Measurements from ENCODE around the gene MEAK7.

Gene MEAK7

GRCh38 chr16:84466692-84467091 is 37.8 kb downstream of the MEAK7 start:
- no peak for DNase-seq (ENCODE audit: low read depth in 2 of 2)

DNA sequence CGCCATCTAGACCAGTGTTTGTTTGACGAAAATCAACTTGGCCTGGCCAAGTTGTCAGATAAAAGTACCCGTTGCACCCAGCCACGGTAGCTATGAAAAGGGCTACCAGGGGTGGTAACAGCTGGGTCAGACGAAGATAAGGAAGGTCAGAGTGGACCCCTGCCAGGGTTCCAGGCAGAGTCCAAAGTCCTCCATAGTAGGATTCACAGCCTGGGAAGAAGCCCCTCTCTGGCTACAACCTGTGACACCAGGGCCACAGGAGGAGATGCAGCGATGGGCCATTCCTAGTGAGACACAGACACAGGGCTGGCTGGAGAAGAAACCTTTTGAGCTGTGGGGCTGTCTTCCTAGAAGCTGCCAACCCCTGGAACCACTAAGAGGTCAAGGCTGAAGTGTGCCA is 39.3 kb downstream of the MEAK7 start:
- DNase-seq (ENCODE audit: low read depth in 2 of 2) = no peak

GRCh38 chr16:84464116-84464515 is 40.3 kb downstream of the MEAK7 start:
- DNase-seq (ENCODE audit: low read depth in 2 of 2) = no peak

DNA sequence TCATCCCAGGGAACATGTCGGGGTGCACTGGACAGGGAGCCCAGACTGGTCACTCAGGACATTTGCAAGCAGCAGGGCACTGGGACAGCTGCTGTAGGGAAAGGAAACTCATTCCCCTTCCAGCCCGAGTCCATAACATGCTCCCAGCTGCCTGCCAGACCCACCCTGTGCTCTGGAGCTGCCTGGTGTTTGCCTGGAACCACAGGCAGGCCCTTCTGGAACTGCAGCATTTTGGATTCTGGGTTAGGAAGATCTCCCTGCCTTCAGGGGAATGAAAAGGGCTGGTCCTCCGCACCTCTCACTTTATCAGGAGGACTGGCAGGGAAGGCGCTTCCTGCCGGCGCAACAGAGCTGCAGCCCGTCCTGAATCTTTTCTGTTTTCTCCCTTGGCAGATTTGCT is 41.2 kb downstream of the MEAK7 start:
- DNase-seq (ENCODE audit: low read depth in 2 of 2) = no peak

DNA sequence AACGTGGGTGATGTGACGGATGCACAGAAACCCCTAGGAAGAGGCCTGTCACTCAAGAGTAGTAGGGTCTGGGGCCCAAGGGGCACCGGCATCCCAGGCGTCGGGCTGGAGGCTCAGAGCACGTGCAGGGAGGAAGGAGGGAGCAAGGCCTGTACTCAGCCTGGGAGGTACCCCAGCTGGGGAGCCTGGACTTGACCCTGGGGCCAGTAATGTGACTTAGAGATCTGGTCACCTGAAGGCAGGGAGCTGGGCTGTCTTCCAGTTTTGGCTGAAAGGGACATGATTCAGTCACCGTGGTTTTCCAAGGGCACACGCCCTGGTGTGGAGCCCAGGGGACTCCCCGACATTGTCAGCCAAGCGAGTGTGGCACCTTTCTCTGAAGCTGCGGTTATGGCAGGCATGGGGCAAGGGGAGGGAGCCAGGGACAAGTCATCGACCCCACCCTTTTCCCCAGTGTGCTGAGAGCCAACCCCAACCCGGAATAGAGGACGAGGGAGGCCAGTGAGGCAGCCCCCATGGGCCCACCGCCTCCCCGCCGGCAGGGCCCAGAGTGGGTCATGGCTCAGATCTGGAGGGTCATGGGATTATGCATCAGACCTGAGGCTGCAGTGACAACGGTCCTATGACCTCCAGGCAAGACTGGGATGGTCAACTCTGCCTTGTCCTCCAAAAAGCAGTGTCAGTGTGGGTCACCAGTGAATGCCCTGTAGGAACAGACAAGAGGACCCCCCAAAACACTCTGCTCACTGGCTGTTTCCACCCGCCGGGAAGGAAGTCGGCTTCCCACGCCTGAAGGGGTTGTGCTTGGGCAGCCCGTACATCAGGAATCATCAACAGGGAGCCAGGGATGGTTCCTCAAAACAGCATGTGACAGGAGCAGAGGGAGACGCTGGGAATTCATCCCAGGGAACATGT is 41.9 kb downstream of the MEAK7 start:
- DNase-seq (ENCODE audit: low read depth in 2 of 2) = no peak

- no peak for DNase-seq (ENCODE audit: low read depth in 2 of 2)
Observed at GRCh38 chr16:84461413-84462295, 42.8 kb downstream of the MEAK7 start.

GRCh38 chr16:84461029-84461412 is 43.4 kb downstream of the MEAK7 start:
- no peak for DNase-seq (ENCODE audit: low read depth in 2 of 2)

DNA sequence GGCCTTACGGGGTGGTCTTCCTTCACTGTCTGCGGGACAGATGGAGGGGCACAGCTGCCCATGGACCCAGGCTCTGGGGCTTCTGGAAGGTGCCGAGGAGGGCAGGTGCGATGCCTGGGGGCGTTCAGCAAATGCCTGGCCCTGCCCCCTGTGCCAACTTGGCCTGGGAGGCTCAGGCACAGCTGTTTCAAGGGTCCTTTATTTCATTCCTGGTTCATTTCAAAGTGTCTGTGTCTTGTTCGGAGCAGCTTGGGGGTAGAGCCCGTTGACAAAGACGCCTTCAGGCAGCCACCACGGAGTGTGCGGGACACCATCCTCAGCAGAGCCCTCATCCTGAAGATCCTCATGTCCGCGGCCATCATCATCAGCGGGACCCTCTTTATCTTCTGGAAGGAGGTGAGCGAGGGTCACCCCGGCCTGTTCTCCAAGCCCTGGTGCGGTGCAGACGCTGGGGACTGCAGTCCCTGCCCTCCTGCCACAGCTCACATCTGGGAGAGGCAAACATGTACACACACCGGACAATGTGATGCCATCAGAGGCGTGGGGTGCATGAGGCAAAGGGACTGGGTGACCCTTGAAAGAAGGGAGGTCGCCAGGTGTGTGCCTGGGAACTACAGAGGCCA is 43.9 kb downstream of the MEAK7 start:
- DNase-seq (ENCODE audit: low read depth in 2 of 2) = no peak

DNA sequence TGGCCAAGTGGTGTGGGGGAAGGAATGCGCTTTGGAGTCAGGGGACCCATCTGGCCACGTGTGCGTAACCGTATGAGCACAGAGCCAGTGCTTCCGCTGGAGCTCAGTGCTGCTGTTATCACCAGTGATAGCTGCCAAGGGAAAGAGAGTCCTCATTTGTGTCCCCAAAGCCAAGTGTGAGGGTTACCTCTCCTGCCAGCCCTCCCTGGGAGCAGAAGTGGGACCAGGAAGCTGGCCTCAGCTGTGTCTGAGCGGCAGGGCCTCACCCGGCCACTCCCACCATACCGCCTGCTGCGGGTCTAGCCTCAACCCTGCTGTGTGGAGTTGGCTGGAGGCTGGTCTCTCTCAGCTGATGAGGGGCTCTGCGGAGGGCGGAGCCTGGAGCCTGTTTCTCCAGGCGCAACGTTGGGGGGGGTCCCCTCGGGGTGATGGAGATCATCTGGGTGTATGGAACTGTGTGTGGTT is 44.5 kb downstream of the MEAK7 start:
- DNase-seq (ENCODE audit: low read depth in 2 of 2) = no peak

DNA sequence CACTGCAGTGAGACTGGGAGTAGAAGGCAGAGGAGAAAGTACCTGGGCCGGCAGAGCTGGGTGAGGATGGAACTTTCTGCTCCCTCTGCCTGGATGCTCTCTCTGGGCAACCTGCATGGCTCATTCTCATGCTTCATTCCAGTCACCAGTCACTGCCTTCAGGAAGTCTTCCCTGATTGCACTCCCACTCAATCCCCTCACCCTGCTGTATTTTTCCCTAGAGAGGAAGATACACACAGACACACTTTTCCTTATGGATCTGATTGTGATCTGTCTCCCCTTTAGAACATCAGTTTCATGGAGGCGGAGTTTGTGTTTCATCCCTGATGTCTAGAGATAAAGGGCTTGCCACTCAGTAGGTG is 44.9 kb downstream of the MEAK7 start:
- DNase-seq (ENCODE audit: low read depth in 2 of 2) = no peak

GRCh38 chr16:84458606-84459532 is 45.6 kb downstream of the MEAK7 start:
- DNase-seq (ENCODE audit: low read depth in 2 of 2) = no peak

DNA sequence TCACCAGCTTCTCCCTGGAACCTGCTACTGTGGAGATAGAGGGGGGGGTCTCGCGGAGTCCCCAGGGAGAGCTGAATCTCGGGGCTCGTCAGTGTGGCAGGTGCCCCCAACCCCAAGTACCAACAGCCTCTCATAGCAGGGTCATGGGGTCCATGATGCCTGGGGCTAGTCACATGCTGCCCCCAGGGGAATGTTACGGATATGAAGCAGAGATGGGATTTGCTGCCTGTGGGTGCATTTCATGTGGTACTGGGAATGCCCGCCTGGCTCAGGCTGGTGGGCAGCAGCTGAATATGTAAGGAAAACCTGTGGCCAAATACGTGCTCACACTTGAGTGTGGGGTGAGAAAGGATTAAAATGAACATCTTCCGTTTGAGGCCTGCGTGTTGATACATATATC is 49.4 kb downstream of the MEAK7 start:
- DNase-seq (ENCODE audit: low read depth in 2 of 2) = no peak

Measured in stimulated activated CD8-positive, alpha-beta memory T cell treated with anti-CD3 and anti-CD28 coated beads, Interleukin-15, amount 100 ng/mL, for 48 hours (primary cell).